Measurements from ENCODE around the gene PRKCE. TPM values are rescaled to one million over a fixed set of nuclear protein-coding genes. Genes with fewer than 3 reads are reported as not detected.

Gene PRKCE
- total and polyA plus RNA-seq, 11 donors = 4.1 to 22.3 (median 16.2) TPM

- TF ChIP-seq POLR2A (IDR thresholded peaks at IDR 0.05) (no peak), CTCF (IDR thresholded peaks at IDR 0.05) (peak in 1 of 12 donors; percentile 5)
- H3K27me3 ChIP-seq = no peaks in the 10 kb centered on the region
- peak in 1 of 5 donors; percentile 35 for DNase-seq
- H3K27ac ChIP-seq = no peak overlapping the region
- H3K9me3 ChIP-seq = no peaks in the 10 kb centered on the region
- H3K4me3 ChIP-seq = no peak overlapping the region
- ATAC-seq = peak in 3 of 4 donors; percentile 58 to 75 (median 71)
- H3K4me1 ChIP-seq = peaks cover 0 to 39% (median 18%) of the 10 kb centered on the region in 12 donors
- intact Hi-C loops (cut with DNase I) = loop anchor here in 3 of 10 donors (5.0 to 10.0 kb wide), 4 partner anchors 276 to 346 kb away; partner anchors contain the start of gene EPAS1 (in 2 of the 3)
- peaks cover 0 to 8% (median 0%) of the 10 kb centered on the region in 9 donors for H3K36me3 ChIP-seq
- WGBS, 4 donors = 62 to 74% (median 68%) methylated on average over 10 of the region's 10 CpGs
Observed at GRCh38 chr2:46018773-46019591, 367.5 kb downstream of the PRKCE start.

- intact Hi-C loops (cut with DNase I) = no loop called here
- DNase-seq (no peak), ATAC-seq (no peak)
- Histone ChIP-seq H3K4me1 (peaks cover 0 to 33% (median 15%) of the 10 kb centered on the region in 12 donors), H3K27me3 (no peaks in the 10 kb centered on the region), H3K27ac (no peak overlapping the region), H3K36me3 (peaks cover 0 to 8% (median 0%) of the 10 kb centered on the region in 9 donors), H3K9me3 (no peaks in the 10 kb centered on the region), H3K4me3 (no peak overlapping the region)
- 98 to 100% (median 99%) methylated on average over 2 of the region's 2 CpGs for WGBS, 4 donors
- TF ChIP-seq CTCF (IDR thresholded peaks at IDR 0.05) (no peak), POLR2A (IDR thresholded peaks at IDR 0.05) (no peak)
Observed at GRCh38 chr2:46020416-46020815, 368.9 kb downstream of the PRKCE start.

- Histone ChIP-seq H3K4me1 (peaks cover 0 to 23% (median 8%) of the 10 kb centered on the region in 12 donors), H3K4me3 (no peak overlapping the region), H3K9me3 (no peaks in the 10 kb centered on the region), H3K27me3 (no peaks in the 10 kb centered on the region), H3K36me3 (peaks cover 0 to 8% (median 0%) of the 10 kb centered on the region in 9 donors), H3K27ac (peak overlapping the region in 5 of 12 donors; percentile 22 to 58 (median 33))
- intact Hi-C loops (cut with DNase I) = no loop called here
- DNase-seq (peak in 1 of 5 donors; percentile 30), ATAC-seq (peak in 1 of 4 donors; percentile 46)
- TF ChIP-seq POLR2A (IDR thresholded peaks at IDR 0.05) (no peak), CTCF (IDR thresholded peaks at IDR 0.05) (no peak)
- WGBS, 4 donors = 76 to 88% (median 80%) methylated on average over 3 of the region's 3 CpGs
Observed at GRCh38 chr2:46023165-46023854, 371.8 kb downstream of the PRKCE start.
